ENCODE measurements around the gene TNFRSF13B. TPM values are rescaled to one million over a fixed set of nuclear protein-coding genes. Genes with fewer than 3 reads are reported as not detected.

TNFRSF13B gene
- total RNA-seq, 5 donors from 2014 or later (not counting 1 experiment from before 2014, with no cell fraction given): 0.60 to 7.2 (median 5.0) TPM; not detected in 1

DNA sequence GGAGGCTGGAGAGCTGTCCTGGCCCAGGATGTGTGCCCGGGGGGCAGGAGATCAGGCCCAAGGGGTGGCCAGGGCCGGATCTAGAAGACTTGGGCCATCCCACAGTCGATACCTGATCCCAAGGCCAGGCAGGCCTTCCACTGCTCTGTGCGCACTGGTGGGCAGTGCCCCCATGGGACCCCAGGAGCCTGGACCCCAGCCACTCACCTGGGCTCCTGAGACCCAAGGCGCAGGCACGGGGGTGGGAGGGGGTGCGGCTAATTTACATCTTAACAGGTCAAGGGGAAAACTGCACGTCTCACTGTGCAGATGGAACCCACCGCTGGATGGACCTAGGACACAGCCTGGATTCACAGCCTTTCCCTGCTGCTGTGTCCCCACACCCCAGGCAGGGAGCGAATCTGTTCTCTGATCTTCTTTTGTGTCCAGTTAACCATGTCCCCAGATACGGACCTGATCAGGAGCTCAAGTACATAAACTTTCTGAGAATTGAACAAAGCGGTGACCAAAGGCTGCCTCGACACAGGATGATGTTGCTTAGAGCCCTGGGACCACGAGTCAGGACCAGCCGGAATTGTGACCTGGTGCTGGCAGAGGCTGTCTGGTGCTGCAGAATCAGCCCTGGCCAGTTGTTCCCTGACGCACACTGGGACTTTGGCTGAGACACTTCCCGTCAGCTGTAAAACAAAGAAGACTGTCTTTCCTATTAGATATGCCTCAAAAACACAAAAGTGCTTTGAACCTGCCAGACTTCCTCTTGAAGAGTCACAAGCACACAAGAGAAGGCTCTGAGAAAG, 60.6 kb downstream of the TNFRSF13B start:
- H3K27ac Mint-ChIP-seq: peak overlapping the region; percentile 45 to 75
- DNase-seq: peak in 16 of 35 experiments; percentile 6 to 55 (median 18)
- POLR2A ChIA-PET: interaction anchor here in 1 of 2 donors (0.6 kb wide), 1 partner anchor 569 kb away, joined by 3 read pairs; no protein-coding TSS in a partner anchor
- H3K4me1 Mint-ChIP-seq: peaks cover 42 to 60% (median 52%) of the 10 kb centered on the region in 3 donors
- Histone ChIP-seq H3K4me3 (ENCODE audit: control insufficient read depth in 1 of 2, extremely low read depth in 1 of 2, low read length in 1 of 2) (peak overlapping the region in 1 of 2 donors; percentile 33), H3K27ac (ENCODE audit: low read length) (no peak overlapping the region), H3K36me3 (ENCODE audit: control insufficient read depth in 2 of 2, extremely low read depth in 1 of 2, insufficient read depth in 1 of 2, low read length in 1 of 2) (no peaks in the 10 kb centered on the region), H3K9me3 (no peaks in the 10 kb centered on the region), H3K27me3 (replicated peaks in 1 of 2; ENCODE audit: control insufficient read depth in 2 of 2, extremely low read depth in 1 of 2, insufficient read depth in 2 of 2, low read length in 1 of 2) (peaks cover 0 to 32% of the 10 kb centered on the region in 2 experiments), H3K4me1 (ENCODE audit: control insufficient read depth in 1 of 2, extremely low read depth in 1 of 2, insufficient read depth in 2 of 2, low read length in 2 of 2) (peaks cover 40 to 50% of the 10 kb centered on the region in 2 experiments)
- WGBS (ENCODE audit: insufficient coverage): 64% methylated on average over 16 of the region's 17 CpGs
- peaks cover 0 to 3% of the 10 kb centered on the region in 2 donors for H3K27me3 Mint-ChIP-seq
- H3K4me3 Mint-ChIP-seq: peak overlapping the region in 1 of 3 donors; percentile 70
- ATAC-seq (replicated peaks in 1 of 4): peak; percentile 67 to 92 (median 84)
- H3K36me3 Mint-ChIP-seq: no peaks in the 10 kb centered on the region
- no peaks in the 10 kb centered on the region for H3K9me3 Mint-ChIP-seq
- CTCF ChIA-PET: no interaction called here

- Mint-ChIP-seq H3K4me3 (peak overlapping the region in 2 of 3 donors; percentile 1 to 70), H3K27me3 (peaks cover 0 to 3% of the 10 kb centered on the region in 2 donors)
Measured at GRCh38 chr17:16910341-16910740, 61.6 kb downstream of the TNFRSF13B start.

DNA sequence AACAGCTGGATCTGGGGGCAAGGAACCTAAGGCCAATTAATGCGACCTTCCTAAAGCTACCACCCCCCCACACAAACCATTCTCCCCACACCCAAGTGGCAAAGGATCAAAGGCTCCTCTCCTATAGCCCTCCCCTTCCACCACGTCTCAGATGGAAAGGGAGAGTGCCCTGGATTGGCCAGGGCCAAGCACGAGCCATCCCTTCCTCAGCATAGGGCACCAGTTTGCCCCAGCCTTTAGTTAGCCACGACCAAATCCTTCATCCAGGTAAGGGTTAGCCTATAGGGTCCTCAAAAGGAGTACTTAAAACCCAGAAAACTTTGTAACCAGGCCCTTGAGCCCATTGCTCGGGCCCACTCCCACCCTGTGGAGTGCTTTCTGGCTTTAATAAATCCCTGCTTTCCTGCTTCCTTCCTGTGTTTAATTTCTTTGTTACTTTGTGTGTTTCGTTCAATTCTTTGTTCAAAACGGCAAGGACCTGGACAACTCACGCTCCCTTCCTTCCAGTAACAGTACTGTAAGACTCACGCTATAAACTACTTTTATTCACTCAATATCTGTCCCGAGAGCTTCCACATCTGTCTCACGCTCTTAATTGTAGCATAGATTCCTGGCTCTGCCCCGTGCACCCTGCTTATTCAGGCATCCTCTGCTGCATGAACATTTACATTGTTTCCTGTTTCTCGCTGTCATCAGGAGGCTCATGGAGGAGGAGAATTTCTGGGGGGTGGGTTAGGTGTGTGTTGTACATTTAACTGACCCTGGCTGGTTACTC, 62.3 kb downstream of the TNFRSF13B start:
- Histone ChIP-seq H3K27me3 (replicated peaks in 1 of 2; ENCODE audit: control insufficient read depth in 2 of 2, extremely low read depth in 1 of 2, insufficient read depth in 2 of 2, low read length in 1 of 2) (peaks cover 0 to 26% of the 10 kb centered on the region in 2 experiments), H3K4me3 (ENCODE audit: control insufficient read depth in 1 of 2, extremely low read depth in 1 of 2, low read length in 1 of 2) (no peak overlapping the region), H3K9me3 (no peaks in the 10 kb centered on the region), H3K36me3 (ENCODE audit: control insufficient read depth in 2 of 2, extremely low read depth in 1 of 2, insufficient read depth in 1 of 2, low read length in 1 of 2) (no peaks in the 10 kb centered on the region), H3K27ac (ENCODE audit: low read length) (no peak overlapping the region), H3K4me1 (ENCODE audit: control insufficient read depth in 1 of 2, extremely low read depth in 1 of 2, insufficient read depth in 2 of 2, low read length in 2 of 2) (peaks cover 35 to 50% of the 10 kb centered on the region in 2 experiments)
- no peaks in the 10 kb centered on the region for H3K36me3 Mint-ChIP-seq
- H3K9me3 Mint-ChIP-seq: no peaks in the 10 kb centered on the region
- ChIA-PET POLR2A (no interaction called here), CTCF (no interaction called here)
- DNase-seq: no peak
- H3K4me1 Mint-ChIP-seq: peaks cover 43 to 56% (median 52%) of the 10 kb centered on the region in 3 donors
- peak overlapping the region in 1 of 3 donors; percentile 70 for H3K4me3 Mint-ChIP-seq
- H3K27ac Mint-ChIP-seq: peak overlapping the region in 1 of 2 donors; percentile 2
- H3K27me3 Mint-ChIP-seq: peaks cover 0 to 3% of the 10 kb centered on the region in 2 donors
- no peak for ATAC-seq (replicated peaks in 1 of 4)
- 69% methylated on average over 6 of the region's 13 CpGs for WGBS (ENCODE audit: insufficient coverage)

More at GRCh38 chr17:16910341-16910740, 61.6 kb downstream of the TNFRSF13B start:
- Histone ChIP-seq H3K27me3 (replicated peaks in 1 of 2; ENCODE audit: control insufficient read depth in 2 of 2, extremely low read depth in 1 of 2, insufficient read depth in 2 of 2, low read length in 1 of 2) (peaks cover 0 to 26% of the 10 kb centered on the region in 2 experiments), H3K4me1 (ENCODE audit: control insufficient read depth in 1 of 2, extremely low read depth in 1 of 2, insufficient read depth in 2 of 2, low read length in 2 of 2) (peaks cover 35 to 50% of the 10 kb centered on the region in 2 experiments), H3K9me3 (no peaks in the 10 kb centered on the region), H3K27ac (ENCODE audit: low read length) (no peak overlapping the region), H3K4me3 (ENCODE audit: control insufficient read depth in 1 of 2, extremely low read depth in 1 of 2, low read length in 1 of 2) (no peak overlapping the region), H3K36me3 (ENCODE audit: control insufficient read depth in 2 of 2, extremely low read depth in 1 of 2, insufficient read depth in 1 of 2, low read length in 1 of 2) (no peaks in the 10 kb centered on the region)
- POLR2A ChIA-PET: no interaction called here
- peaks cover 43 to 55% (median 52%) of the 10 kb centered on the region in 3 donors for H3K4me1 Mint-ChIP-seq
- CTCF ChIA-PET: no interaction called here
- no peak overlapping the region for H3K27ac Mint-ChIP-seq
- ATAC-seq (replicated peaks in 1 of 4): no peak
- WGBS (ENCODE audit: insufficient coverage): 89% methylated on average over 7 of the region's 8 CpGs
- H3K9me3 Mint-ChIP-seq: no peaks in the 10 kb centered on the region
- no peaks in the 10 kb centered on the region for H3K36me3 Mint-ChIP-seq
- no peak for DNase-seq

GRCh38 chr17:16908273-16908672, 63.6 kb downstream of the TNFRSF13B start:
- Histone ChIP-seq H3K4me3 (ENCODE audit: control insufficient read depth in 1 of 2, extremely low read depth in 1 of 2, low read length in 1 of 2) (no peak overlapping the region), H3K4me1 (ENCODE audit: control insufficient read depth in 1 of 2, extremely low read depth in 1 of 2, insufficient read depth in 2 of 2, low read length in 2 of 2) (peaks cover 35 to 48% of the 10 kb centered on the region in 2 experiments), H3K27me3 (replicated peaks in 1 of 2; ENCODE audit: control insufficient read depth in 2 of 2, extremely low read depth in 1 of 2, insufficient read depth in 2 of 2, low read length in 1 of 2) (peaks cover 0 to 22% of the 10 kb centered on the region in 2 experiments), H3K9me3 (no peaks in the 10 kb centered on the region), H3K36me3 (ENCODE audit: control insufficient read depth in 2 of 2, extremely low read depth in 1 of 2, insufficient read depth in 1 of 2, low read length in 1 of 2) (no peaks in the 10 kb centered on the region), H3K27ac (ENCODE audit: low read length) (no peak overlapping the region)
- Mint-ChIP-seq H3K36me3 (no peaks in the 10 kb centered on the region), H3K4me3 (no peak overlapping the region), H3K9me3 (no peaks in the 10 kb centered on the region), H3K27me3 (peaks cover 3 to 12% of the 10 kb centered on the region in 2 donors), H3K27ac (no peak overlapping the region), H3K4me1 (peaks cover 41 to 58% (median 52%) of the 10 kb centered on the region in 3 donors)
- ChIA-PET CTCF (no interaction called here), POLR2A (no interaction called here)
- DNase-seq (peak in 1 of 35 experiments; percentile 6), ATAC-seq (replicated peaks in 1 of 4) (no peak)
- 29% methylated on average over 2 of the region's 3 CpGs for WGBS (ENCODE audit: insufficient coverage)

GRCh38 chr17:16906680-16907079, 65.2 kb downstream of the TNFRSF13B start:
- peaks cover 26 to 38% of the 10 kb centered on the region in 2 experiments for H3K4me1 ChIP-seq (ENCODE audit: control insufficient read depth in 1 of 2, extremely low read depth in 1 of 2, insufficient read depth in 2 of 2, low read length in 2 of 2)

GRCh38 chr17:16905593-16906191, 66.2 kb downstream of the TNFRSF13B start:
- Mint-ChIP-seq H3K36me3 (no peaks in the 10 kb centered on the region), H3K27ac (no peak overlapping the region), H3K4me3 (no peak overlapping the region), H3K9me3 (no peaks in the 10 kb centered on the region), H3K4me1 (peaks cover 22 to 37% (median 27%) of the 10 kb centered on the region in 3 donors), H3K27me3 (peaks cover 16 to 36% of the 10 kb centered on the region in 2 donors)
- 25% methylated on average over 1 of the region's 2 CpGs for WGBS (ENCODE audit: insufficient coverage)
- Histone ChIP-seq H3K4me3 (ENCODE audit: control insufficient read depth in 1 of 2, extremely low read depth in 1 of 2, low read length in 1 of 2) (no peak overlapping the region), H3K9me3 (no peaks in the 10 kb centered on the region), H3K4me1 (ENCODE audit: control insufficient read depth in 1 of 2, extremely low read depth in 1 of 2, insufficient read depth in 2 of 2, low read length in 2 of 2) (peaks cover 16 to 29% of the 10 kb centered on the region in 2 experiments), H3K27ac (ENCODE audit: low read length) (no peak overlapping the region), H3K36me3 (ENCODE audit: control insufficient read depth in 2 of 2, extremely low read depth in 1 of 2, insufficient read depth in 1 of 2, low read length in 1 of 2) (no peaks in the 10 kb centered on the region), H3K27me3 (replicated peaks in 1 of 2; ENCODE audit: control insufficient read depth in 2 of 2, extremely low read depth in 1 of 2, insufficient read depth in 2 of 2, low read length in 1 of 2) (peaks cover 0 to 9% of the 10 kb centered on the region in 2 experiments)
- ATAC-seq (replicated peaks in 1 of 4) (no peak), DNase-seq (no peak)
- ChIA-PET CTCF (no interaction called here), POLR2A (no interaction called here)

More at GRCh38 chr17:16906680-16907079, 65.2 kb downstream of the TNFRSF13B start:
- peaks cover 8 to 26% of the 10 kb centered on the region in 2 donors for H3K27me3 Mint-ChIP-seq
- no peaks in the 10 kb centered on the region for H3K36me3 ChIP-seq (ENCODE audit: control insufficient read depth in 2 of 2, extremely low read depth in 1 of 2, insufficient read depth in 1 of 2, low read length in 1 of 2)
- H3K4me1 Mint-ChIP-seq: peaks cover 29 to 45% (median 37%) of the 10 kb centered on the region in 3 donors
- ChIA-PET POLR2A (no interaction called here), CTCF (no interaction called here)
- no peak overlapping the region for H3K27ac ChIP-seq (ENCODE audit: low read length)
- peaks cover 0 to 14% of the 10 kb centered on the region in 2 experiments for H3K27me3 ChIP-seq (replicated peaks in 1 of 2; ENCODE audit: control insufficient read depth in 2 of 2, extremely low read depth in 1 of 2, insufficient read depth in 2 of 2, low read length in 1 of 2)
- H3K36me3 Mint-ChIP-seq: no peaks in the 10 kb centered on the region
- H3K4me3 ChIP-seq (ENCODE audit: control insufficient read depth in 1 of 2, extremely low read depth in 1 of 2, low read length in 1 of 2): no peak overlapping the region
- H3K9me3 ChIP-seq: no peaks in the 10 kb centered on the region
- ATAC-seq (replicated peaks in 1 of 4) (peak in 1 of 4 experiments; percentile 38), DNase-seq (no peak)
- peak overlapping the region; percentile 10 to 48 (median 31) for H3K4me3 Mint-ChIP-seq
- peak overlapping the region in 1 of 2 donors; percentile 29 for H3K27ac Mint-ChIP-seq
- no CpG with 5 or more reads among the region's 4 CpGs for WGBS (ENCODE audit: insufficient coverage)
- no peaks in the 10 kb centered on the region for H3K9me3 Mint-ChIP-seq
